GM21576 (cell line): ENCODE measurements around the gene MDK.
A peak's percentile ranks its signal among the peaks of the same experiment; 100 is the strongest.
"Not testable (repeated sequence)": the region's sequence is repeated elsewhere in the genome, so short reads cannot be mapped to it uniquely, and the experiment has no call there.

Experiments
- ATAC-seq: cut with Tn5 transposase; IDR thresholded peaks from one replicate; pipeline ENCODE4 v1.9.1; 2021; ENCODE audit warnings: mild to moderate bottlenecking, moderate library complexity; ENCODE audit not compliant: unreplicated experiment

The MDK gene

GRCh38 chr11:46367244-46367915 is 14.1 kb upstream of the MDK start:
- peak; percentile 69 for ATAC-seq

- no peak for ATAC-seq
Measured at GRCh38 chr11:46367916-46368267, 13.6 kb upstream of the MDK start.

- ATAC-seq: no peak
Measured at GRCh38 chr11:46369458-46370152, 11.9 kb upstream of the MDK start.

- no peak for ATAC-seq
Measured at GRCh38 chr11:46370253-46370652, 11.2 kb upstream of the MDK start.

GRCh38 chr11:46371262-46371661 is 10.2 kb upstream of the MDK start:
- not testable (repeated sequence) for ATAC-seq

GRCh38 chr11:46372086-46372485 is 9.4 kb upstream of the MDK start:
- no peak for ATAC-seq

GRCh38 chr11:46372501-46372900 is 9.0 kb upstream of the MDK start:
- ATAC-seq: not testable (repeated sequence)

GRCh38 chr11:46373787-46374740 is 7.4 kb upstream of the MDK start:
- ATAC-seq: no peak

- no peak for ATAC-seq
Measured at GRCh38 chr11:46374815-46375214, 6.7 kb upstream of the MDK start.

GRCh38 chr11:46375392-46376101 is 5.9 kb upstream of the MDK start:
- ATAC-seq: no peak

GRCh38 chr11:46376258-46377050 is 5.0 kb upstream of the MDK start:
- no peak for ATAC-seq

- ATAC-seq: no peak
Measured at GRCh38 chr11:46377290-46377689, 4.2 kb upstream of the MDK start.

- no peak for ATAC-seq
Measured at GRCh38 chr11:46377831-46378230, 3.6 kb upstream of the MDK start.

- no peak for ATAC-seq
Measured at GRCh38 chr11:46378296-46378695, 3.2 kb upstream of the MDK start.

- no peak for ATAC-seq
Measured at GRCh38 chr11:46378811-46379481, 2.5 kb upstream of the MDK start.

- not testable (repeated sequence) for ATAC-seq
Measured at GRCh38 chr11:46379482-46380293, 1.8 kb upstream of the MDK start.

GRCh38 chr11:46380340-46381047 is 975 bp upstream of the MDK start:
- ATAC-seq: no peak
